ENCODE measurements around the gene HMCN1. TPM values are rescaled to one million over a fixed set of nuclear protein-coding genes. Genes with fewer than 3 reads are reported as not detected.

Gene HMCN1
- total and polyA plus RNA-seq, 2 experiments from 2014 or later: 1.6 to 8.7 TPM

- TF ChIP-seq, protein P1, sequence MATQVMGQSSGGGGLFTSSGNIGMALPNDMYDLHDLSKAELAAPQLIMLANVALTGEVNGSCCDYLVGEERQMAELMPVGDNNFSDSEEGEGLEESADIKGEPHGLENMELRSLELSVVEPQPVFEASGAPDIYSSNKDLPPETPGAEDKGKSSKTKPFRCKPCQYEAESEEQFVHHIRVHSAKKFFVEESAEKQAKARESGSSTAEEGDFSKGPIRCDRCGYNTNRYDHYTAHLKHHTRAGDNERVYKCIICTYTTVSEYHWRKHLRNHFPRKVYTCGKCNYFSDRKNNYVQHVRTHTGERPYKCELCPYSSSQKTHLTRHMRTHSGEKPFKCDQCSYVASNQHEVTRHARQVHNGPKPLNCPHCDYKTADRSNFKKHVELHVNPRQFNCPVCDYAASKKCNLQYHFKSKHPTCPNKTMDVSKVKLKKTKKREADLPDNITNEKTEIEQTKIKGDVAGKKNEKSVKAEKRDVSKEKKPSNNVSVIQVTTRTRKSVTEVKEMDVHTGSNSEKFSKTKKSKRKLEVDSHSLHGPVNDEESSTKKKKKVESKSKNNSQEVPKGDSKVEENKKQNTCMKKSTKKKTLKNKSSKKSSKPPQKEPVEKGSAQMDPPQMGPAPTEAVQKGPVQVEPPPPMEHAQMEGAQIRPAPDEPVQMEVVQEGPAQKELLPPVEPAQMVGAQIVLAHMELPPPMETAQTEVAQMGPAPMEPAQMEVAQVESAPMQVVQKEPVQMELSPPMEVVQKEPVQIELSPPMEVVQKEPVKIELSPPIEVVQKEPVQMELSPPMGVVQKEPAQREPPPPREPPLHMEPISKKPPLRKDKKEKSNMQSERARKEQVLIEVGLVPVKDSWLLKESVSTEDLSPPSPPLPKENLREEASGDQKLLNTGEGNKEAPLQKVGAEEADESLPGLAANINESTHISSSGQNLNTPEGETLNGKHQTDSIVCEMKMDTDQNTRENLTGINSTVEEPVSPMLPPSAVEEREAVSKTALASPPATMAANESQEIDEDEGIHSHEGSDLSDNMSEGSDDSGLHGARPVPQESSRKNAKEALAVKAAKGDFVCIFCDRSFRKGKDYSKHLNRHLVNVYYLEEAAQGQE (IDR thresholded peaks at IDR 0.05; ENCODE audit: unreplicated experiment): no peak
Observed at GRCh38 chr1:185912504-185912903, 178.3 kb downstream of the HMCN1 start (continued).

DNA sequence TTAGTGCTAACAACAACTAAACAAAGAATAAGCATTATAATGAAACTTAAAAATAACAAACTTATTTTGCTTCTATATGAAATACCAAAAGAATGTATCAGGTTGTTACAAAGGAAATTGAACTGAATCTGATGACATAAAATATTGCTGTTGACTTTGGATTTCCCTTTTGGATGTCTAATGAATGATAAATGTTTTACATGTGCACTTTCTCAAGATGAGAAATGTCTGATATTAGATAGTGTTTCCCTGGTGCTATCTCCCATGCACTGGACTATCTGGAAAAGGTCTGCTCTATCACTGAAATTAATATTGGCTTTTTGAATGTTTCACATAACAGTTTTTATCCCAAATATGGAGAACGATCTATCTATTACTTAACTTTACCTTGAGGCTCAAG, 179.9 kb downstream of the HMCN1 start:
- peaks cover 35% of the 10 kb centered on the region for H3K4me1 ChIP-seq (ENCODE audit: insufficient read depth)
- H4K20me1 ChIP-seq (replicated peaks; ENCODE audit: insufficient read depth): no peaks in the 10 kb centered on the region
- no peaks in the 10 kb centered on the region; the same call in none of the 3 replicates for H3K36me3 Mint-ChIP-seq (ENCODE audit: low read depth)
- no peaks in the 10 kb centered on the region for H3K9me3 Mint-ChIP-seq
- no peak overlapping the region for H3K4me3 Mint-ChIP-seq
- H3K9me2 ChIP-seq (ENCODE audit: insufficient read depth): 0 out of 2 replicates have a peak, but pooled peaks cover under 1% of the 10 kb centered on the region
- no peak overlapping the region; the same call in 1 of the 2 replicates for H3K4me2 ChIP-seq
- peaks cover 2% of the 10 kb centered on the region for H3K27me3 Mint-ChIP-seq (ENCODE audit: insufficient read depth, low read depth, poor library complexity)
- H3K4me3 ChIP-seq: no peak overlapping the region
- H3K36me3 ChIP-seq (ENCODE audit: insufficient read depth): no peaks in the 10 kb centered on the region
- H3F3A ChIP-seq (replicated peaks; ENCODE audit: low read depth): no peaks in the 10 kb centered on the region
- no peaks in the 10 kb centered on the region for H3K79me2 ChIP-seq (replicated peaks; ENCODE audit: insufficient read depth)
- no peak overlapping the region for H2AFZ ChIP-seq
- DNase-seq (ENCODE audit: low spot score): no peak
- TF ChIP-seq, protein P1 (IDR thresholded peaks at IDR 0.05; ENCODE audit: unreplicated experiment): no peak
- TF ChIP-seq, protein P2, sequence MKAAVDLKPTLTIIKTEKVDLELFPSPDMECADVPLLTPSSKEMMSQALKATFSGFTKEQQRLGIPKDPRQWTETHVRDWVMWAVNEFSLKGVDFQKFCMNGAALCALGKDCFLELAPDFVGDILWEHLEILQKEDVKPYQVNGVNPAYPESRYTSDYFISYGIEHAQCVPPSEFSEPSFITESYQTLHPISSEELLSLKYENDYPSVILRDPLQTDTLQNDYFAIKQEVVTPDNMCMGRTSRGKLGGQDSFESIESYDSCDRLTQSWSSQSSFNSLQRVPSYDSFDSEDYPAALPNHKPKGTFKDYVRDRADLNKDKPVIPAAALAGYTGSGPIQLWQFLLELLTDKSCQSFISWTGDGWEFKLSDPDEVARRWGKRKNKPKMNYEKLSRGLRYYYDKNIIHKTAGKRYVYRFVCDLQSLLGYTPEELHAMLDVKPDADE (IDR thresholded peaks at IDR 0.05): no peak
- no peak for TF ChIP-seq POLR2AphosphoS5 (IDR thresholded peaks at IDR 0.05; ENCODE audit: low read depth)
- no peak for TF ChIP-seq JUNB (IDR thresholded peaks at IDR 0.05; ENCODE audit: unreplicated experiment)
- TF ChIP-seq EZH2phosphoT487 (IDR thresholded peaks at IDR 0.05; ENCODE audit: unreplicated experiment): no peak
- TF ChIP-seq STAT1 (IDR thresholded peaks at IDR 0.05; ENCODE audit: unreplicated experiment): no peak
- TF ChIP-seq, protein P3, sequence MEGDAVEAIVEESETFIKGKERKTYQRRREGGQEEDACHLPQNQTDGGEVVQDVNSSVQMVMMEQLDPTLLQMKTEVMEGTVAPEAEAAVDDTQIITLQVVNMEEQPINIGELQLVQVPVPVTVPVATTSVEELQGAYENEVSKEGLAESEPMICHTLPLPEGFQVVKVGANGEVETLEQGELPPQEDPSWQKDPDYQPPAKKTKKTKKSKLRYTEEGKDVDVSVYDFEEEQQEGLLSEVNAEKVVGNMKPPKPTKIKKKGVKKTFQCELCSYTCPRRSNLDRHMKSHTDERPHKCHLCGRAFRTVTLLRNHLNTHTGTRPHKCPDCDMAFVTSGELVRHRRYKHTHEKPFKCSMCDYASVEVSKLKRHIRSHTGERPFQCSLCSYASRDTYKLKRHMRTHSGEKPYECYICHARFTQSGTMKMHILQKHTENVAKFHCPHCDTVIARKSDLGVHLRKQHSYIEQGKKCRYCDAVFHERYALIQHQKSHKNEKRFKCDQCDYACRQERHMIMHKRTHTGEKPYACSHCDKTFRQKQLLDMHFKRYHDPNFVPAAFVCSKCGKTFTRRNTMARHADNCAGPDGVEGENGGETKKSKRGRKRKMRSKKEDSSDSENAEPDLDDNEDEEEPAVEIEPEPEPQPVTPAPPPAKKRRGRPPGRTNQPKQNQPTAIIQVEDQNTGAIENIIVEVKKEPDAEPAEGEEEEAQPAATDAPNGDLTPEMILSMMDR (conservative IDR thresholded peaks at IDR 0.05; ENCODE audit: low read depth in 2 of 2): no peak
- TF ChIP-seq ZNF331 (CRISPR knock-in tag; IDR thresholded peaks at IDR 0.05; ENCODE audit: low read depth): no peak
- H3K27ac Mint-ChIP-seq: peak overlapping the region; percentile 87
- no peak for ATAC-seq
- H3K27me3 ChIP-seq (ENCODE audit: insufficient read depth): no peaks in the 10 kb centered on the region
- H3K27ac ChIP-seq (ENCODE audit: low read depth): peak overlapping the region; percentile 88
- H3K4me1 Mint-ChIP-seq: peaks cover 55% of the 10 kb centered on the region
